ENCODE measurements around the gene TBC1D22B.
A peak's percentile ranks its signal among the peaks of the same experiment; 100 is the strongest.

The TBC1D22B gene

GRCh38 chr6:37256692-37257319 lies 766 bp upstream of the TBC1D22B start:
- TF ChIP-seq, protein P1, sequence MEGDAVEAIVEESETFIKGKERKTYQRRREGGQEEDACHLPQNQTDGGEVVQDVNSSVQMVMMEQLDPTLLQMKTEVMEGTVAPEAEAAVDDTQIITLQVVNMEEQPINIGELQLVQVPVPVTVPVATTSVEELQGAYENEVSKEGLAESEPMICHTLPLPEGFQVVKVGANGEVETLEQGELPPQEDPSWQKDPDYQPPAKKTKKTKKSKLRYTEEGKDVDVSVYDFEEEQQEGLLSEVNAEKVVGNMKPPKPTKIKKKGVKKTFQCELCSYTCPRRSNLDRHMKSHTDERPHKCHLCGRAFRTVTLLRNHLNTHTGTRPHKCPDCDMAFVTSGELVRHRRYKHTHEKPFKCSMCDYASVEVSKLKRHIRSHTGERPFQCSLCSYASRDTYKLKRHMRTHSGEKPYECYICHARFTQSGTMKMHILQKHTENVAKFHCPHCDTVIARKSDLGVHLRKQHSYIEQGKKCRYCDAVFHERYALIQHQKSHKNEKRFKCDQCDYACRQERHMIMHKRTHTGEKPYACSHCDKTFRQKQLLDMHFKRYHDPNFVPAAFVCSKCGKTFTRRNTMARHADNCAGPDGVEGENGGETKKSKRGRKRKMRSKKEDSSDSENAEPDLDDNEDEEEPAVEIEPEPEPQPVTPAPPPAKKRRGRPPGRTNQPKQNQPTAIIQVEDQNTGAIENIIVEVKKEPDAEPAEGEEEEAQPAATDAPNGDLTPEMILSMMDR (IDR thresholded peaks at IDR 0.05; ENCODE audit: low read depth, low read length): no peak
- no peak for DNase-seq (ENCODE audit: low read depth, low spot score)
- peak overlapping the region; percentile 99 for H3K4me3 ChIP-seq (ENCODE audit: low read depth, low read length)
- in situ Hi-C loops (cut with HindIII; ENCODE audit: low sequenced_read_pairs): no loop called here

DNA sequence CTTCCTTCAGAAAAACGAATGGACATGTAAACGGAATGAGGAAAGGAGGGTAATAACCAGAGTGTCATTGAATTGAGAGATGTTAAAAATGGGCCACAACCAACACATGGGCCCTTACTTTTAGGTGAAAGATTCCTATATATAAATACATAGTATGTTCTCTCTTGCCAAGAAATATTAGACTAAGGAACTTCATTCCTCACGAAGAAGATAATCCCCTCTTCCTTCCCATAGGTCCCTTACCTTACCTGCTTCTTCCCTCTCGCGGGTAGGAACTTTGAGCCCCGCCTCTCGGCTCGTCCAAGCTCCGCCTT lies 295 bp upstream of the TBC1D22B start:
- in situ Hi-C loops (cut with HindIII; ENCODE audit: low sequenced_read_pairs): no loop called here
- H3K4me3 ChIP-seq (ENCODE audit: low read depth, low read length): peak overlapping the region; percentile 99
- DNase-seq (ENCODE audit: low read depth, low spot score): no peak
- TF ChIP-seq, protein P1 (IDR thresholded peaks at IDR 0.05; ENCODE audit: low read depth, low read length): no peak

DNA sequence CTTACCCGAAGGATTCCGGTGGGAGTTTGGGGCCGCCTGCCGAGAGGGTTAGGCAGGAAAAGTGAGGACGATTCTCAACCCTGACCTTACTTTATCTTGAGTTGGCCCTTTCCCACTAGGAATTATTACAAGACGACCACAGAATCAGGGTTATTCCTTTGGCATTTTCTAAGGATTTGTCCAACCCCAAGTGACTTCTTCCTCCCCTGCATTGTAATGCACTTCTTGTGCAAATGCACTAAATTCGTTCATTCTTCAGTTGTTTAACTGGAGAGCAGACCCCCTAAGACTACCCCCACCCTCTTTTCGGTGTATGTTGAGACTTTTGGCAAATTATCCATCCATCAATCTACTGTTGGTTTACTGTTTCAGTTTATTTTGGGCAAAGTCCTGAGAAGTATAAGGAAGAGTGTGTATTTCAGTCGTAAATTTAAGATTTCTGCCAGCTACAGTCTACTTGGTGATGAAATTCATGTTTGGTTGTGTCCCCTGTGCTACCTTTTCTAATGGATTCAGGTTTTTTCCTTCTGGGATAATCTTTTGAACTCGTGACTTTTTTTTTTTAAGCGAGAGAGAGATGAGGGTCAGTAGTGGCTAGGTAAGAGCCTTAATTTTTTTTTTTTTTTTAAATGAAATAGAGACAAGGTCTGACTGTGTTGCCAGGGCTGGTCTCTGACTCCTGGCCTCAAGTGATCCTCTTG lies 983 bp downstream of the TBC1D22B start:
- H3K4me3 ChIP-seq (ENCODE audit: low read depth, low read length): peak overlapping the region; percentile 99
- TF ChIP-seq, protein P1 (IDR thresholded peaks at IDR 0.05; ENCODE audit: low read depth, low read length): no peak
- in situ Hi-C loops (cut with HindIII; ENCODE audit: low sequenced_read_pairs): no loop called here
- no peak for DNase-seq (ENCODE audit: low read depth, low spot score)

DNA sequence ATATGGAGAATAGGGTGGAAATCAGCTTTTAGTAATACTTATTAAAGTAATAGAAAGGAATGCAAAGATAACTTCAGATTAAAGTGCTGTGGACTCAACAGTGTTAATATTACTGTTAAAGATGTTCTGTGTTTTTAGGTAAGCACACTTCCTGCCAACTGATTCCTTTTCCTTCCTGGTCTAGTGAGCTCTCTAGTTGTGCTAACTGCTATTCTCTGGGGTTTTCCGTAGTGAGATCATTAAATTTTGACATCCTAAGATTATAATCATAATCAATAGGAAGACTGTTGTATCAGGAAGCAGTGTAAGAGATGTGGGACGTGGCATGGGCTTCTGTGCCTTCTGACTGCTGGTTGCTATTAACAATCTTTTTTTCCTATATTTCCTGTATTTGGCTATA lies 1.6 kb downstream of the TBC1D22B start:
- TF ChIP-seq, protein P1 (IDR thresholded peaks at IDR 0.05; ENCODE audit: low read depth, low read length): no peak
- in situ Hi-C loops (cut with HindIII; ENCODE audit: low sequenced_read_pairs): no loop called here

GRCh38 chr6:37260040-37260439 lies 2.5 kb downstream of the TBC1D22B start:
- no peak overlapping the region for H3K4me3 ChIP-seq (ENCODE audit: low read depth, low read length)
- TF ChIP-seq, protein P1 (IDR thresholded peaks at IDR 0.05; ENCODE audit: low read depth, low read length): no peak
- DNase-seq (ENCODE audit: low read depth, low spot score): no peak
- in situ Hi-C loops (cut with HindIII; ENCODE audit: low sequenced_read_pairs): no loop called here

More for the DNA sequence above, 1.6 kb downstream of the TBC1D22B start:
- H3K4me3 ChIP-seq (ENCODE audit: low read depth, low read length): no peak overlapping the region
- no peak for DNase-seq (ENCODE audit: low read depth, low spot score)

DNA sequence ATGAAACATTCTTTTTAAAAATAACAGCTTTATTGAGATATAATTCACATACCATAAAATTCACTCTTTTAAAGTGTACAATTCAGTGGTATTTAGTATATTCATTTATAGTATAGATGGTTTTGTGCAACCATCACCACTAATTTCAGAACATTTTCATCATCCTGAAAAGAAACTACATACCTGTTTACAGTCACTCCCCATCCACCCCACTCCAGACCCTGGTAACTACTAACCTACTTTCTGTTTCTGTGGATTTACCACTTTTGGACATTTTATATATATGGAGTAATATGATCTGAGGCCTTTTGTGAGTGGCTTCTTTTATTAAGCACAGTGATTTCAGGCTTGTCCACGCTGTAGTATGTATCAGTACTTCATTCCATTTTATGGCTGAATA lies 2.9 kb downstream of the TBC1D22B start:
- TF ChIP-seq, protein P1 (IDR thresholded peaks at IDR 0.05; ENCODE audit: low read depth, low read length): no peak
- no peak for DNase-seq (ENCODE audit: low read depth, low spot score)
- H3K4me3 ChIP-seq (ENCODE audit: low read depth, low read length): no peak overlapping the region
- in situ Hi-C loops (cut with HindIII; ENCODE audit: low sequenced_read_pairs): no loop called here

Measured in astrocyte of the spinal cord (primary cell).